GM10248 (cell line): ENCODE data around the gene VWA5B2.

ENCODE experiments used
- CTCF ChIA-PET: fragments of 300-600 bp; sonication (Branson Sonifier 250); formaldehyde crosslinking; extraction: SDS; loops from one replicate; lab custom pipeline; 2021; ENCODE audit warnings: antibody characterized with exemption; lab: Yijun Ruan, JAX
- POLR2A ChIA-PET: fragments of 350-650 bp; sonication (Branson Sonifier 250); formaldehyde crosslinking; extraction: SDS; loops from one replicate; lab custom pipeline; 2020; ENCODE audit warnings: antibody characterized with exemption; lab: Yijun Ruan, JAX
- DNase-seq: peaks from one replicate; pipeline ENCODE4 v3.0.0; 2012; ENCODE audit errors: extremely low spot score
- CTCF ChIP-seq: IDR thresholded peaks from 2 replicates; pipeline ENCODE4 v1.5.1; 2012; ENCODE audit warnings: mild to moderate bottlenecking, low read depth; ENCODE audit errors: extremely low read depth, missing control alignments, control extremely low read depth

VWA5B2 gene

DNA sequence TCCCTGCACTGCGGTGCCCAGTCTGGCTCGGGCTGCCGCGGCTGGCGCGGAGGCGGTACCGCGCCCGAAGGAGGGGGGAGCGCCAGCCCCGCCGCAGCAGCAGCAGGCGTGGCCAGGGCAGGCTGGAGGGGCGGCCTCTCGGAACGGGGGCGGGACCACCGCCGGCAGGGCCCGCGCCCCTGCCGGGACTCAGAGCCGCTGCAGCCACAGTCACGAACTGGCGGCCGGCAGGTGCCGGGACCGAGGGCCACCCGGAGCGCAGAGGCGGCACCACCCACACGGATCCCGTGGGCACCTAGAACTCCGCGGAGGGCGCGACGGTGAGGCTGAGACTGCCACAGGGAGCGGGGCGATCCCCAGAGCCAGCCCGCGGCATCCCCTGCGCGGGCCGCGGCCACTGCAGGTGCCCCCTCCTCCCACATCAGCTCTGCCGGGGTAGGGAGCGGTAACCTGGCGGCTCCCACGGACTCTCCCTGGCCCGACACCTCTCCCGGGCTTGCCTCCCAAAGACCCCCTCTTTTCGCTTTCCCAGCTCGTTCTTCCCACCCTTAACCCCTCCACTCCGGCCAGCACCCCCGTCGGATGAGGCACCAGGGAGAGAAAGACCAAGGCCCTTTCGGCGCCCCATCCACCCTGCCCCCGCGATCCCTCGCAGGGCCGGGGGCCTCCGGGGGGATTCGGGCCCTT, at the start of gene VWA5B2:
Gene VWA5B2, plus strand, starts transcription at position 192 of the 687 bp plus-strand sequence. CDS start 944 bp downstream, outside the sequence.
- ChIA-PET POLR2A (no interaction called here), CTCF (interaction anchor here (1.1 to 8.6 kb wide), 6 partner anchors 10 to 334 kb away, joined by 3 to 160 read pairs (median 38); partner anchors contain the start of gene EEF1AKMT4)
- TF ChIP-seq CTCF: no peak
- peak; percentile 90 for DNase-seq

- TF ChIP-seq CTCF: no peak
- ChIA-PET CTCF (interaction anchor here (1.1 to 2.4 kb wide), 3 partner anchors 35 to 70 kb away, joined by 4 to 8 read pairs (median 7); partner anchors contain the start of gene EEF1AKMT4), POLR2A (interaction anchor here (0.7 kb wide), 2 partner anchors 45 to 138 kb away, joined by 3 to 4 read pairs; partner anchors contain the start of gene EIF2B5)
- DNase-seq: no peak
Measured at GRCh38 chr3:184180165-184180564, 49.2 kb upstream of the VWA5B2 start.

- POLR2A ChIA-PET: no interaction called here
- CTCF ChIA-PET: interaction anchor here (0.9 to 2.3 kb wide), 5 partner anchors 9 to 286 kb away, joined by 3 to 7 read pairs (median 4); no protein-coding TSS in a partner anchor
- no peak for DNase-seq
Measured at GRCh38 chr3:184181596-184181995, 47.8 kb upstream of the VWA5B2 start.

DNA sequence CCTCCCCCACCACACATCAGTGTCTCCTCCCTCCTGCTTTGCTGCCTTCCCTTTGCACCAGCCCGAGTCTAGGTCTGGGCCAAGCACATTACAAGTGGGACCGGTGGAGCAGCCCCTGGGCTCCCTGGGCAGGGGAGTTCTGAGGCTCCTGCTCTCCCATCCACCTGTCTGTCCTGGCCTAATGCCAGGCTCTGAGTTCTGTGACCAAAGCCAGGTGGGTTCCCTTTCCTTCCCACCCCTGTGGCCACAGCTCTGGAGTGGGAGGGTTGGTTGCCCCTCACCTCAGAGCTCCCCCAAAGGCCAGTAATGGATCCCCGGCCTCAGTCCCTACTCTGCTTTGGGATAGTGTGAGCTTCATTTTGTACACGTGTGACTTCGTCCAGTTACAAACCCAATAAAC, 45.7 kb upstream of the VWA5B2 start:
- CTCF ChIA-PET: interaction anchor here (0.9 to 2.1 kb wide), 7 partner anchors 23 to 330 kb away, joined by 3 to 10 read pairs (median 4); partner anchors contain the start of gene EEF1AKMT4
- POLR2A ChIA-PET: no interaction called here
- no peak for TF ChIP-seq CTCF
- DNase-seq: no peak

More at GRCh38 chr3:184181596-184181995, 47.8 kb upstream of the VWA5B2 start:
- TF ChIP-seq CTCF: no peak

- ChIA-PET POLR2A (no interaction called here), CTCF (interaction anchor here (0.9 to 2.1 kb wide), 8 partner anchors 14 to 329 kb away, joined by 3 to 10 read pairs (median 4); partner anchors contain the start of gene EEF1AKMT4)
- DNase-seq: no peak
- no peak for TF ChIP-seq CTCF
Measured at GRCh38 chr3:184184546-184185230, 44.7 kb upstream of the VWA5B2 start.
